Lung (tissue), 16 donors: ENCODE measurements around the gene RALGAPA2. TPM values are rescaled to one million over a fixed set of nuclear protein-coding genes. Genes with fewer than 3 reads are reported as not detected.

Experiments used
- ATAC-seq: fragments of 200-7000 bp; cut with Tn5 transposase; one replicate; pipeline ENCODE4 v1.9.1; 2020; ENCODE audit warnings: moderate number of reproducible peaks; ENCODE audit not compliant: insufficient read depth, low FRiP score
- DNase-seq, 3 donors: peaks; one replicate each; pipeline ENCODE4 v3.0.0-alpha.2; 2013 to 2017
- H3K27ac ChIP-seq, 2 donors: one replicate each; pipeline ENCODE4 v1.5.1; 2013; ENCODE audit warnings: mild to moderate bottlenecking in 2 of 2, moderate library complexity in 2 of 2, control low read depth in 1 of 2, inconsistent platforms in 1 of 2, low read depth in 1 of 2, low read length in 1 of 2
- H3K27me3 ChIP-seq, 3 donors: one replicate each; pipeline ENCODE4 v1.5.1; 2013; ENCODE audit warnings: low read length in 2 of 3; ENCODE audit not compliant: control insufficient read depth in 3 of 3, insufficient read depth in 3 of 3
- H3K36me3 ChIP-seq, 4 donors: one replicate each; pipeline ENCODE4 v1.5.1; 2013; ENCODE audit warnings: low read length in 4 of 4, mild to moderate bottlenecking in 1 of 4, moderate library complexity in 1 of 4; ENCODE audit not compliant: control insufficient read depth in 4 of 4, insufficient read depth in 4 of 4
- H3K4me1 ChIP-seq, 5 donors: one replicate each; pipeline ENCODE4 v1.5.1; 2013; ENCODE audit warnings: low read length in 5 of 5, mild to moderate bottlenecking in 2 of 5, moderate library complexity in 1 of 5; ENCODE audit not compliant: control insufficient read depth in 5 of 5, insufficient read depth in 5 of 5
- H3K4me3 ChIP-seq: one replicate; pipeline ENCODE4 v1.5.1; 2013; ENCODE audit warnings: mild to moderate bottlenecking, control low read depth, moderate library complexity
- H3K9ac ChIP-seq, 2 donors: one replicate each; pipeline ENCODE4 v1.5.1; 2013; ENCODE audit warnings: low read length in 2 of 2, control low read depth in 1 of 2; ENCODE audit not compliant: insufficient read depth in 1 of 2
- H3K9me3 ChIP-seq, 4 donors: one replicate each; pipeline ENCODE4 v1.5.1; 2013; ENCODE audit warnings: low read length in 3 of 4, mild to moderate bottlenecking in 1 of 4, moderate library complexity in 1 of 4; ENCODE audit not compliant: control insufficient read depth in 4 of 4, insufficient read depth in 3 of 4
- WGBS, 2 donors: extraction: QIAGEN DNeasy Blood & Tissue Kit; methylation state at CpG; one replicate each; pipeline ENCODE4 v1.1.7; 2013; 5-methylcytosine and 5-hydroxymethylcytosine counted together
- long read RNA-seq, 5 donors: transcript quantifications; one replicate each; lab custom pipeline, GENCODE V29; 2026
- polyA plus RNA-seq, 2 donors: library from polyadenylated mRNA; stranded (reverse); fragments of 200-250 nt; gene quantifications; one replicate each; pipeline ENCODE4 v1.2.1, GENCODE V29; 2013
- total RNA-seq, 2 donors: library from RNA; depleted of rRNA in 1 of 2; stranded (reverse); fragments of >200 nt in 1 of 2; gene quantifications; one replicate each; pipeline ENCODE4 v1.2.1, GENCODE V29; 2014 to 2021
- TF ChIP-seq, protein P1 (sequence below): IDR thresholded peaks from 2 replicates; pipeline ENCODE4 v1.5.1; 2012; ENCODE audit warnings: mild to moderate bottlenecking; ENCODE audit errors: control extremely low read depth, extremely low read depth
- donor health status: control.
- donor health status: control.
- donor health status: Bipolar disorder and iron deficiency.
- donor health status: healthy.
- donor health status: DM: yes; HTN: yes; CAD: no.

The RALGAPA2 gene
- total RNA-seq (10 to 100 TPM; 77.2 to 83.4 TPM), polyA plus RNA-seq (10 to 100 TPM; 12.1 to 34.0 TPM)
- long read RNA-seq, donor 1, partial matches to known transcripts, result 6 of 6 reads
- long read RNA-seq, donor 1, other reads (novel, unspliced or antisense), result 0 of 6 reads
- long read RNA-seq, donor 2, result 0 reads
- long read RNA-seq, donor 3, result 0 reads
- long read RNA-seq, donor 4, partial matches to known transcripts, result 5 of 5 reads
- long read RNA-seq, donor 4, other reads (novel, unspliced or antisense), result 0 of 5 reads
- long read RNA-seq, donor 5, partial matches to known transcripts, result 9 of 9 reads
- long read RNA-seq, donor 5, other reads (novel, unspliced or antisense), result 0 of 9 reads

DNA sequence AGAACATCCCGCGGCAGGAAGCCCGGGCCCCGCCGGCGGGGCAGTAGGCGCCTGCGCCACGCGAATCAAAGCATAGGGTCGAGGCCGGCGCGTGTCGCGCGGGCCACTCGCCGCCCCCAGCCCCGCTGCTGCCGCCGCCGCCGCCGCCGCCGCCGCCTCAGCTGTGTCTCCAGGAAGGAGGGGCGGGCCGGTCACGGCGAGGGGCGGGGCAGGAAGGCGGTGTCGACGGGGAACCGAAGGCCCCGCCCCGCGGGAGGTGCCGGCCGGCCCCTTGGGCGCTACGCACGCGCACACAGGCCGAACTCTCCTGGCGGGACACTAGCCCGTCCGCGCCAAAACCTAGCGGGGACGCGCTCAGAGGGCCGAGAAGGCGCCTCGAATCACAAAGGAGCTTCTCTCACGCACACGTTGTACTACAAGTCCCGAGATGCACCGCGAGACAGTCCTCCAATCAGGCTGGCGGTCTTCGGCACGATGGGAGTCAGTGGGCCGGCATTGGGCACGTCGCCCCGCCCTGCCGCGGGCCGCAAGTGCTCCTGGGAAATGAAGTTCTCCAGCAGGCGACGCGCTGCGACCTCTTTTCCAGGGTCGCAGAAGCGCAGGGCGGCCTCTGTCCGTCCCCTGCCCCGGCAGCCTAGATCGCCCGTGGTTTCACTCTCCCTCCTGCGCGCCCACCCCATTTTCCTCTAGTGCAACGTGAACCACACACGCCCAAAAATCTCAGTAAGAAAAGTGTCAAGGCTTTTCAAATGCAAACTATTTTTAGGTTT, at the start of gene RALGAPA2:
TSS of gene RALGAPA2 (minus strand) at position 171 of the 770 bp plus-strand sequence. CDS start at position 7, 164 bp downstream.
- peak; percentile 94 for ATAC-seq
- Histone ChIP-seq H3K27ac (peak within 1 kb of the TSS; percentile 90 to 95), H3K9ac (peak within 1 kb of the TSS; percentile 43 to 69), H3K9me3 (no peaks in the 10 kb centered on the region), H3K36me3 (no peaks in the 10 kb centered on the region), H3K27me3 (no peaks in the 10 kb centered on the region), H3K4me1 (peaks cover 0 to 22% (median 3%) of the 10 kb centered on the region in 5 donors), H3K4me3 (peak within 1 kb of the TSS; percentile 69)
- 0% methylated on average over 58 to 87 of the region's 87 CpGs for WGBS, 2 donors
- TF ChIP-seq, protein P1, sequence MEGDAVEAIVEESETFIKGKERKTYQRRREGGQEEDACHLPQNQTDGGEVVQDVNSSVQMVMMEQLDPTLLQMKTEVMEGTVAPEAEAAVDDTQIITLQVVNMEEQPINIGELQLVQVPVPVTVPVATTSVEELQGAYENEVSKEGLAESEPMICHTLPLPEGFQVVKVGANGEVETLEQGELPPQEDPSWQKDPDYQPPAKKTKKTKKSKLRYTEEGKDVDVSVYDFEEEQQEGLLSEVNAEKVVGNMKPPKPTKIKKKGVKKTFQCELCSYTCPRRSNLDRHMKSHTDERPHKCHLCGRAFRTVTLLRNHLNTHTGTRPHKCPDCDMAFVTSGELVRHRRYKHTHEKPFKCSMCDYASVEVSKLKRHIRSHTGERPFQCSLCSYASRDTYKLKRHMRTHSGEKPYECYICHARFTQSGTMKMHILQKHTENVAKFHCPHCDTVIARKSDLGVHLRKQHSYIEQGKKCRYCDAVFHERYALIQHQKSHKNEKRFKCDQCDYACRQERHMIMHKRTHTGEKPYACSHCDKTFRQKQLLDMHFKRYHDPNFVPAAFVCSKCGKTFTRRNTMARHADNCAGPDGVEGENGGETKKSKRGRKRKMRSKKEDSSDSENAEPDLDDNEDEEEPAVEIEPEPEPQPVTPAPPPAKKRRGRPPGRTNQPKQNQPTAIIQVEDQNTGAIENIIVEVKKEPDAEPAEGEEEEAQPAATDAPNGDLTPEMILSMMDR, result peak; percentile 4
- peak; percentile 99 to 100 (median 100) for DNase-seq

DNA sequence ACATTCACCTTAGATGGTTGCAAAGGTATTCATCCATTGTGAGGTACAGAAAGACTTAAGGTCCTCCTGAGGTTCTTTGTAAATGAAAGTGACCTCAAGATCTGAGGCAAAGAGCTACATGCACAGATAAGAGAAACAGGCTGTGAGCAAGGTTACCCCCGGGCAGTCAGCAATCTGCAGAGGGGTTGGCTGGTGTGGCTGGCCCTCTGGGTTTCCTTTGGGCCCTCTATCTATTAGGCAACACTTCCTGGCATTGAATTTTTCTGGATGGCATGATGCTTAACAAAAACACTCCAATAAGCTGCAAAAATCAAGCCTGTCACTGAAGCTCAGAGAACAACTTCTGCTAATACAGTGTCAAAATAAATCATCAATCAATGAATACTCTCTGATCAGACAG, 48.9 kb upstream of the RALGAPA2 start:
- 0 to 14% methylated on average over 1 of the region's 1 CpG for WGBS, 2 donors

DNA sequence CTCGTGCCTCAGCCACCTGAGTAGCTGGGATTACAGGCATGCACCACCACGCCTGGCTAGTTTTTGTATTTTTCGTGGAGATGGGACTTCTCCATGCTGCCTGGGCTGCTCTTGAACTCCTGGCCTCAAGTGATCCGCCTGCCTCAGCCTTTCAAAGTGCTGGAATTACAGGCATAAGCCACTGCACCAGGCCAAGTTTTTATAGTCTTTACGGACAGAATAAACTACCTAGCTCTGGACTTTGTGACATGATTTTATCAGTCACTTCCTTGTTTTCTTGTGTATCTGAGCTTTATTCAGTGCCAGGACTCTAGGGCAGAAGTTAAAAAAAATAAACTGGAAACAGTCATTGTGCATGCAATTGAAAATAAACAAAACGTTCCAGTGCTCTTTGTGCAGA, 46.7 kb upstream of the RALGAPA2 start:
- Histone ChIP-seq H3K4me1 (peaks cover 0 to 13% (median 7%) of the 10 kb centered on the region in 5 donors), H3K27me3 (no peaks in the 10 kb centered on the region), H3K9ac (no peak overlapping the region), H3K9me3 (no peaks in the 10 kb centered on the region), H3K27ac (peak overlapping the region in 1 of 2 donors; percentile 63), H3K36me3 (no peaks in the 10 kb centered on the region), H3K4me3 (no peak overlapping the region)
- 55% methylated on average over 6 of the region's 6 CpGs for WGBS, 2 donors
- DNase-seq (peak in 2 of 3 donors; percentile 36 to 50), ATAC-seq (no peak)
- TF ChIP-seq, protein P1, result no peak

More for the DNA sequence above, 48.9 kb upstream of the RALGAPA2 start:
- TF ChIP-seq, protein P1, result no peak
- no peak overlapping the region for H3K27ac ChIP-seq
- no peaks in the 10 kb centered on the region for H3K36me3 ChIP-seq
- H3K9me3 ChIP-seq, result no peaks in the 10 kb centered on the region
- DNase-seq (no peak), ATAC-seq (no peak)
- H3K9ac ChIP-seq, result no peak overlapping the region
- no peak overlapping the region for H3K4me3 ChIP-seq
- peaks cover 0 to 33% (median 12%) of the 10 kb centered on the region in 5 donors for H3K4me1 ChIP-seq
- H3K27me3 ChIP-seq, result no peaks in the 10 kb centered on the region
